HepG2 (cell line): ENCODE measurements around the gene CCDC178. TPM values are rescaled to one million over a fixed set of nuclear protein-coding genes. Genes with fewer than 3 reads are reported as not detected.
A peak's percentile ranks its signal among the peaks of the same experiment; 100 is the strongest.

Source experiments
- ATAC-seq: fragments of 200-7000 bp; cut with Tn5 transposase; 3 replicates; pipeline ENCODE4 v1.9.1; 2020; ENCODE audit warnings: mild to moderate bottlenecking, moderate library complexity
- BruUV-seq: library from RNA; stranded (reverse); fragments of 400-500 nt; replicated peaks from 2 replicates; lab custom pipeline; 2021; lab: Mats Ljungman, UMichigan
- CTCF ChIA-PET: fragments of 300-600 bp; formaldehyde crosslinking; extraction: SDS; loops from one replicate; lab custom pipeline; 2021; ENCODE audit warnings: low total read pairs, inconsistent platforms, low intra/inter-chr PET ratio; lab: Yijun Ruan, JAX
- POLR2A ChIA-PET: fragments of 350-600 bp; sonication (Branson Sonifier 250); formaldehyde crosslinking; loops from one replicate; lab custom pipeline; 2020; ENCODE audit warnings: antibody characterized with exemption, inconsistent platforms; lab: Yijun Ruan, JAX
- DNase-seq: peaks from one replicate; pipeline ENCODE4 v3.0.0-alpha.2; 2015; ENCODE audit warnings: low spot score
- FAIRE-seq: peaks from 3 replicates; lab custom pipeline; 2011; peaks lifted over from hg19 to GRCh38; lab: Jason Lieb, UNC
- H2AFZ ChIP-seq: one replicate; pipeline ENCODE4 v1.6.1; 2011; ENCODE audit warnings: low read length, inconsistent platforms
- H3K27ac ChIP-seq: fragments of 300-600 bp; 3 replicates; pipeline ENCODE4 v1.8.0; 2011; ENCODE audit warnings: mixed run types, mild to moderate bottlenecking, mixed read lengths, low read length, inconsistent platforms; ENCODE audit not compliant: insufficient read depth; ENCODE audit errors: extremely low read length
- H3K27me3 ChIP-seq, 2 experiments: fragments of 200-600 bp in 1 of 2; 2 replicates in 1 of 2; 3 replicates in 1 of 2; pipeline versions ENCODE4 v1.6.0 to v1.8.0; 2011; ENCODE audit warnings: low read length in 2 of 2, mild to moderate bottlenecking in 2 of 2, moderate library complexity in 2 of 2, inconsistent platforms in 1 of 2; ENCODE audit not compliant: insufficient read depth in 2 of 2, control insufficient read depth in 1 of 2
- H3K36me3 ChIP-seq, 2 experiments: fragments of 200-600 bp in 1 of 2; replicated peaks in 1 of 2; 2 replicates in 1 of 2; 3 replicates in 1 of 2; pipeline versions ENCODE4 v1.5.1 to v1.8.0; 2011; ENCODE audit warnings: low read length in 2 of 2, inconsistent platforms in 1 of 2; ENCODE audit not compliant: insufficient read depth in 2 of 2, control insufficient read depth in 1 of 2
- H3K4me1 ChIP-seq: 2 replicates; pipeline ENCODE4 v1.5.1; 2012; ENCODE audit warnings: low read length, inconsistent platforms; ENCODE audit not compliant: insufficient read depth
- H3K4me2 ChIP-seq: 2 replicates; pipeline ENCODE4 v1.6.0; 2011; ENCODE audit warnings: low read depth, low read length, inconsistent platforms
- H3K4me3 ChIP-seq, 3 experiments: fragments of 200-600 bp in 1 of 3; sonication (generic), shearing (Covaris generic) in 1 of 3; replicated peaks in 1 of 3; 2 replicates each; pipeline ENCODE4 v1.5.1; 2011 to 2016; ENCODE audit warnings: low read length in 3 of 3, inconsistent platforms in 2 of 3, low read depth in 2 of 3, mild to moderate bottlenecking in 2 of 3, control low read depth in 1 of 3, mixed read lengths in 1 of 3; ENCODE audit not compliant: insufficient read depth in 1 of 3
- H3K79me2 ChIP-seq: one replicate; pipeline ENCODE4 v1.6.1; 2011; ENCODE audit warnings: low read length, inconsistent platforms; ENCODE audit not compliant: insufficient read depth
- H3K9ac ChIP-seq: 2 replicates; pipeline ENCODE4 v1.6.0; 2011; ENCODE audit warnings: mild to moderate bottlenecking, low read depth, low read length, inconsistent platforms; ENCODE audit not compliant: insufficient read depth
- H3K9me3 ChIP-seq: 2 replicates; pipeline ENCODE4 v1.5.1; 2012; ENCODE audit warnings: mild to moderate bottlenecking, low read length
- H4K20me1 ChIP-seq: 2 replicates; pipeline ENCODE4 v1.6.0; 2011; ENCODE audit warnings: inconsistent platforms, mild to moderate bottlenecking, low read length, moderate library complexity; ENCODE audit not compliant: insufficient read depth
- HMGXB3 ChIP-seq: sonication (generic); formaldehyde crosslinking; IDR thresholded peaks from 2 replicates; pipeline ENCODE4 v1.4.0; 2020; ENCODE audit warnings: missing genetic modification reagents, borderline replicate concordance
- ISL2 ChIP-seq: sonication (generic); formaldehyde crosslinking; IDR thresholded peaks from 2 replicates; pipeline ENCODE4 v1.5.0; 2020; ENCODE audit warnings: missing genetic modification reagents
- MYC ChIP-seq: sonication (generic); formaldehyde crosslinking; IDR thresholded peaks from 2 replicates; pipeline ENCODE4 v1.9.0; 2021; ENCODE audit warnings: missing genetic modification reagents, borderline replicate concordance
- NCOA2 ChIP-seq: sonication (generic); formaldehyde crosslinking; IDR thresholded peaks from 2 replicates; pipeline ENCODE4 v1.8.0; 2022; ENCODE audit warnings: inconsistent platforms
- NFE2 ChIP-seq: sonication (generic); formaldehyde crosslinking; IDR thresholded peaks from 2 replicates; pipeline ENCODE4 v1.4.0; 2020; ENCODE audit warnings: missing genetic modification reagents
- NKX3-1 ChIP-seq: sonication (generic); formaldehyde crosslinking; IDR thresholded peaks from 2 replicates; pipeline ENCODE4 v1.5.0; 2020; ENCODE audit warnings: missing genetic modification reagents
- PLSCR1 ChIP-seq: sonication (generic); formaldehyde crosslinking; IDR thresholded peaks from 2 replicates; pipeline ENCODE4 v1.5.0; 2020; ENCODE audit warnings: missing genetic modification reagents, mild to moderate bottlenecking, borderline replicate concordance
- ZNF12 ChIP-seq: sonication (generic); formaldehyde crosslinking; IDR thresholded peaks from 2 replicates; pipeline ENCODE4 v1.5.0; 2020; ENCODE audit warnings: missing genetic modification reagents
- ZNF572 ChIP-seq: sonication (generic); formaldehyde crosslinking; IDR thresholded peaks from 2 replicates; pipeline ENCODE4 v1.5.1; 2020; ENCODE audit warnings: mild to moderate bottlenecking, missing genetic modification reagents
- ZNF850 ChIP-seq: sonication (generic); formaldehyde crosslinking; conservative IDR thresholded peaks from 2 replicates; pipeline ENCODE4 v1.9.0; 2021; ENCODE audit warnings: mild to moderate bottlenecking, missing genetic modification reagents
- WGBS: methylation state at CpG from one replicate; pipeline ENCODE4 v1.1.6; 2017; ENCODE audit warnings: low lambda C conversion rate; 5-methylcytosine and 5-hydroxymethylcytosine counted together
- in situ Hi-C: cut with HindIII; loops from 2 replicates; pipeline ENCODE4 v1.10.0; 2017; ENCODE audit warnings: low pct_unique_long_range_greater_than_20kb; ENCODE audit not compliant: extremely low pct_ligation_motif_present
- intact Hi-C: fragments of 100-400 bp; cut with micrococcal nuclease; formaldehyde crosslinking; loops from one replicate; pipeline ENCODE4 v1.10.0; 2022; ENCODE audit not compliant: unreplicated experiment
- polyA plus RNA-seq, 8 experiments: library from polyadenylated mRNA; depleted of rRNA in 3 of 8; stranded (reverse) in 7 of 8; unstranded in 1 of 8; fragments of >200 nt; fragmentation: Illumina TruSeq in 4 of 8; extraction: Trizol in 4 of 8; gene quantifications; 2 replicates each; pipeline versions ENCODE4 v1.2.1 to v1.2.3, GENCODE V29; 2011 to 2016; ENCODE audit warnings: low read depth in 4 of 8, missing spikeins in 1 of 8, mixed read lengths in 1 of 8; ENCODE audit not compliant: insufficient read depth in 1 of 8
- total RNA-seq, 5 experiments: library from RNA; depleted of rRNA; stranded (reverse); fragments of >200 nt; fragmentation: Illumina TruSeq; extraction: Trizol; gene quantifications; 2 replicates each; pipeline ENCODE4 v1.2.3, GENCODE V29; 2016; ENCODE audit warnings: low read depth in 1 of 5

The CCDC178 gene
- total and polyA plus RNA-seq, 2 of the 13 experiments (the other 11 are each of a cell fraction or from before 2014, with no cell fraction given) = not detected

GRCh38 chr18:33424266-33424946 lies 16.1 kb downstream of the CCDC178 start:
- Histone ChIP-seq H4K20me1 (no peaks in the 10 kb centered on the region), H3K36me3 (no peaks in the 10 kb centered on the region), H3K4me1 (peaks cover 7% of the 10 kb centered on the region; the same call in 1 of the 2 replicates), H3K27me3 (no peaks in the 10 kb centered on the region; a peak in 1 of 5 replicates), H3K79me2 (no peaks in the 10 kb centered on the region), H3K27ac (no peak overlapping the region), H3K9me3 (no peaks in the 10 kb centered on the region), H3K4me3 (0 out of 6 replicates have a peak overlapping the region, but pooled peaks of 1 of the 3 experiments have one; percentile 11), H3K4me2 (peak overlapping the region; percentile 30), H3K9ac (no peak overlapping the region), H2AFZ (peak overlapping the region; percentile 33)
- ATAC-seq = peak; percentile 92
- no TSS peak for BruUV-seq
- intact Hi-C loops = no loop called here
- ChIA-PET POLR2A (no interaction called here), CTCF (no interaction called here)
- peak; percentile 20 for DNase-seq
- in situ Hi-C loops = no loop called here
- no peak for FAIRE-seq
- WGBS = 5% methylated on average over 13 of the region's 14 CpGs
- no peak for TF ChIP-seq ZNF850
- peak; percentile 57; the same call in 1 of the 2 replicates for TF ChIP-seq NFE2 (CRISPR knock-in tag)
- no peak for TF ChIP-seq MYC (CRISPR knock-in tag)
- TF ChIP-seq ZNF572 (CRISPR knock-in tag) = 0 out of 2 replicates have a peak, but pooled peaks have one; percentile 30
- no peak for TF ChIP-seq ISL2 (CRISPR knock-in tag)
- TF ChIP-seq PLSCR1 (CRISPR knock-in tag) = no peak
- peak; percentile 51; the same call in 1 of the 2 replicates for TF ChIP-seq ZNF12
- TF ChIP-seq HMGXB3 (CRISPR knock-in tag) = no peak
- TF ChIP-seq NCOA2 = no peak
- TF ChIP-seq NKX3-1 (CRISPR knock-in tag) = no peak
